Stimulated activated CD8-positive, alpha-beta memory T cell treated with anti-CD3 and anti-CD28 coated beads, Interleukin-4, amount 100 ng/mL, for 1 hour (primary cell): ENCODE measurements around the gene CNTN4.
"Not testable (repeated sequence)": the region's sequence is repeated elsewhere in the genome, so short reads cannot be mapped to it uniquely, and the experiment has no call there.

Source experiments
- DNase-seq, 2 donors: peaks; one replicate each; pipeline ENCODE4 v3.0.0-alpha.2; 2020; ENCODE audit warnings: low read depth in 2 of 2, low spot score in 1 of 2

CNTN4 gene

GRCh38 chr3:2774481-2775249 is 676.0 kb downstream of the CNTN4 start:
- DNase-seq, result no peak

DNA sequence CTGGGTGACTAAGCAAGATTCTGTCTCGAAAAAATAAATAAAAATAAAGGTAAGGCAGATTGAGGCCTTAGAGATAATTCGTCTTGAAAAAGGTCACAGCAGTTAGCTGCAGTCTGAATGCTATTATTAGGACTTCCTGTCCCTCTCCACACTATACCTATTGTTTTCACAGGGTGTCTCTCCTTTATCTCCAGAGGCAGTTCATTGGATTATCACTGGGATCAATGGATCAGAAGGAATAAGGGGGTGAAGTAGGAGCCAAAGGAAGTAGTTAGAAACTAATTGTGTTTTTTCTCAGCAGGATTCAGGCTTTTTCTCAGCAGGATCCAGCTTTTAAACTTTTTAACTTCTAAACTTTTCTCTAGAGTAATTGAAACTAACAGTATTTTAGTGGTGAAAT is 684.6 kb downstream of the CNTN4 start:
- no peak for DNase-seq

DNA sequence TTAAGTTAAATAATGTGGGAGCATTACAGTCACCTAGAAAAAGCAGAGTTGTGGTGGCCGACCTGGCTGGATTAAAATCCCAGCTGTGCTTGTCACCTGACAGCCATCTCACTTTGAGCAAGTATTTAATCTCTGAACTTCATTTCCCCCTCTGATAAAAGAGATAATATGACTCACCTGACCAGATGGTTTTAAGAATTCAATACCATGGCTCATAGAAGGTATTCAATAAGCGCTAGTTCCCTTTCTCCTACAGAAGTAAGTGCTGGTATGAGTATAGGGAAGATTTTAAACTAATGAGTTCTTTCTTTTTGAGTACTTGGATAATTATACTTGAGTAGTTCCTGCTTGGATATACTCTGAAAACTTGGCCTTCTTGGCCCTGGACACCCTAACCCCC is 686.0 kb downstream of the CNTN4 start:
- no peak for DNase-seq

DNA sequence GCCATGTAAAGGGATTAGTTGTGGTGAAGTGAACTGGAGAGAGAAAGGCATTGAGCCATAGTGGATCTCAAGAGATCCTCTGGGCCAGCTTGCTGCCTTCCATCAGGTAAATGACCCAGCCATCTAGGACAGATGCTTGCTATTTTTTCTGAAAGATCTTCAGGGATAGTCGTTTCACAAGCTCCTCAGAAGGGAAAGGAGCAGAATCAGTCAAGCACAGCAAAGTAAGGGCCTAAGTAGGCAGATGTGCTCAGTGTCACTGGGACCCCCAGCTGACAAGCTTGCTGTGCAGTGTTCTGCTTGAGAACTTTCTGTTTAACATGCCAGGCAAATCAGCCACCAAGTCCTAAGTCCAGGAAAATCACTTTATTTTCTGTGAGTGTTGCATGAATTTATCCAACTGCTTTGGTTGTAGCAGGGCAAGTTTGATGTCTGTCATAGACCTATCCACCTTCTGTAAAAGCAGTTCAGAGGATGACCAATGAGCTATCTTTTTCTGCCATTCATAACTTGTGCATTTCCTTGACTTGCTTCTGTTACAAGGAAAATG is 691.7 kb downstream of the CNTN4 start:
- DNase-seq, result no peak

- no peak for DNase-seq
Observed at GRCh38 chr3:2792432-2792831, 693.8 kb downstream of the CNTN4 start.

DNA sequence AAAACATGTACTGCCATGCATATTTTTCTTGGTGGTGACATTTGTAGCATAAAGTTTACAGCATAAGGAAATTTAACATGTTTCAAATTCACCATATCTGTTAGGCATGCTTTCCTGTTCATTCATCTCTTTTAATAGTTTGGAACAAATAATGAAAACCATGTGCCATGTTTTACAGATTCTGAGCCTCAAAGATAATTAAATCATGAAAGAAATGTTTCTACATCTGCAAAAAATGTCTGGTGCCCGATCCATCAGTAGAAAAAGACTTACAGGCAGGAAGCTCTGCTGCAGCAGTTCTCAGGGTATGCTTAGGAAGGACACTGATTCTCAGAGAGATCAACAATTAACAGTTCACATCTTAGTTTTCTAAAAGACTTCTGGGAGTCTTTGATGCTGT is 695.3 kb downstream of the CNTN4 start:
- no peak for DNase-seq

- no peak for DNase-seq
Observed at GRCh38 chr3:2802429-2802828, 703.8 kb downstream of the CNTN4 start.

DNA sequence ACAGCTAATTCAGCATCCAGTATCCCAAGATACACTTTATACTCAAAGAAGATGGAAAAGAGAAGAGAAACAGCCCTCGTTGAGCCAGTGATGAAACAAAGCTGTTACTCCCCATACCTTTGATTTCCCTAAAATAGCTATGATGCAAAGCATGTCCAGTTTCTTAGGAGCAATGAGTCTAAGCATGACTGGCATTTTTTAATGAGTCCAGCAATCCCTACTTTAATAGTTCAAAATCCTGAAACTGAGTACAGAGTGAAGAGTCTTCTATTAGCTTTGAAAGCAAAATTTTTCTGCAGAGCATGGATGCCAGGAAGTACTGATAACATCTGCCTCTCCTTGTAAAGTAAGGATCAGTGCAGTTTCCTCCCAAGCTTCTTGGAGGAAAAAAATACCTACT is 708.8 kb downstream of the CNTN4 start:
- DNase-seq, result no peak

- DNase-seq, result no peak
Observed at GRCh38 chr3:2810723-2811122, 712.1 kb downstream of the CNTN4 start.

DNA sequence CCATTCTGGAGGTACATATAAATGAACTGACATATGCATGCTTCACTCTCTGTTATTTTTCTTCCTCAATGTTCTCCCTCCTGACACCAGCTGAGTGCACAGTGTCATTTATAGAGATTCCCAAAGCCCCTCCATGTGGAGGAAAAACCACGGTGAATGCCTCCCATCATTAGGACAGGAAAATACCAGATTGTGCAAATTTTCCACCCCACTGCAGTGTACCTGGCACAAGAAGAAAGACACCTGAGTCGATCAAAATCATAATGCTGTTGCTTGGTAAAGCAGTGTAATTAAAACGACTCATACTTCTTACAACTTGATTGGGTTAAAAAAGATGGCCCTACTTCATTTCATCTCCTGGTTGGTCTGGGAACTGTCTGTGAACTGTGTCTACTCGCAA is 720.9 kb downstream of the CNTN4 start:
- no peak for DNase-seq

GRCh38 chr3:2820982-2821381 is 722.3 kb downstream of the CNTN4 start:
- DNase-seq, result not testable (repeated sequence)

- DNase-seq, result no peak
Observed at GRCh38 chr3:2822611-2823010, 723.9 kb downstream of the CNTN4 start.

DNA sequence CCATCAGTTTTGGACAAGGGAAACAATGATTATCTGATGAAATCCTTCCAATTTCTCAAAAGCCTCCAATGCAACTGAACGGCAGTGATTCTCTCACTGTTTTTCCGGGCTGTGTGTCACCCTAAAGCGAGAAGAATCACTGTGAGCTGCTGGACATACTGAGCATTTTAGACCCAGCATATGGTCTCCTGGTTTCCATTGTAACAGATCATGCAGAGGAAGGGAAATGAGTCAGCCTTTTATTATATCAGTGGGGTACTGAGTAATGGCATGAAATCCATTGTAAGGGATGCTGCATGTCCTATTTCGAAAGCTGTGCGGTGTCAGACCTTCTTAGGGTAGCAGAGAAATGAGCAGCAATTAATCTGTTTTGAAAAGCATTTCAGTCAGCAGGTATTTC is 724.4 kb downstream of the CNTN4 start:
- no peak for DNase-seq

DNA sequence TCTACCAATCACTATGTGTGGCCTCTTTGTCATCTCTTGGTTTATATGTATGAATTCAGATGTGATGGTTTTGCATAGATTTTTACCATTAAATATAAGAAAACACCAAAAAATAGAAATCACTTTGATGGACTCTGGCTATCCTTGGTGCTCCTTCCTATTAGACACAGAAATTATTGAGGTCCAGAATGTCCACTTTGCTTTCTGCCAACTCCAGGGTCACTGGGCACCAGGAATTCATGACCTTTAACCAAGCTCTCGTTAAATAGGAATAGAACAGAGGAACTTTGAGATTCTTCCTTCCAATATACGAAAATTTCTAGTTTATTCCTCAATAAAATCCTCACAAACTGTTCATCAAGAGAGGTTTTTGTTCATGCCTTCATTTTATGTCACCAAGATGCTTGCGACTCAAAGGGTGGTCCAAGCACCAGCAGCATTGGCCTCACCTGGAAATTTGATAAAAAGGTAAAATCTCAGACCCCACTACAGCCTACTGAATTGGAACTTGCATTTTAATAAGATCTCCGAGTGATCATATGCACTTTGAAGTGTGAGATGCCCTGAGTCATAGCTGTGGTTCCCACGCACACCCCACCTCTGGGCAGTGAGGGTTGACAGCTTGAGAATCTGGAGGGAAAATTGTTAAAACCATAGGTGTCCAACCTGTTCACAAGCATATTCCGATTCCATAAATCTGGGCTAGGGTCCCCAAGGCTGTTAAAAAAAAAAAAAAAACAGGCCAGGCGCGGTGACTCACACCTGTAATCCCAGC is 725.0 kb downstream of the CNTN4 start:
- DNase-seq, result no peak

GRCh38 chr3:2826036-2826435 is 727.4 kb downstream of the CNTN4 start:
- DNase-seq, result no peak

DNA sequence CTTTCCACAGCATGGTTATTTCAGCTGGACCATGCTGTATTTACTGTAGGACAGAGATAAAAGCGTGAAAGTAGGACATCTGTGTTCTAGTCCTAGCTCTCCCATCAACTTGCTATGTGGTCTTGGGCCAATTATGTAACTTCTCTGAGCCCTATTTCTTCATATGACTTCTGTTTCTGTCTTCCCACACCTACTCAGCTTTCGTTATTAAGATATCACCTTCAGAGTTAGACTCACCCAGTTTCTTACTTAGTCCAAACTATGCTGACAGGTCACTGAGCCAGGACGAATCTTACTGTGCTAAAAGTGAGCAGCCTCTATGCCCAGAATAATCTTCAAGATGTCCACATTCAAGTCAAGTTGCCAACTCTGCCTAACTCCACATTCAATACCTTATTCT is 727.8 kb downstream of the CNTN4 start:
- DNase-seq, result no peak

DNA sequence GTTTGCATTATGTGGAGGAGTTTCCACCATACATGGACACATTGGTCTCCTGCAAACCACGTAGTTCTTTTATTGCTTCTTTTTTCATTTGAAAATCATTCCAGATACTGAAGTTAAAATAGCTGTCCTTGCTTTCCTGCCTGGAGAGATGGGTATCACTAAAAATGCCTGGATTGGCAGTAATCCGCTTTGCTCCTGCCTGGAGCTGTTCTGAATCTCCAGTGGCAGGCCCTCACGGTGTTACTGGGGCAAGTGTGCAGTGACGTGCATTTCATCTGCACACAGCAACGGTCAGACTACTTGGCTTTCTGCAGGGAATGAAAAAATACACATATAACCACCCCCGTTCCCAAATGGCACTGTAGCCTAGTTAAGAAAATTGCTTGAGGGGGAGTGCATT is 738.6 kb downstream of the CNTN4 start:
- DNase-seq, result no peak

DNA sequence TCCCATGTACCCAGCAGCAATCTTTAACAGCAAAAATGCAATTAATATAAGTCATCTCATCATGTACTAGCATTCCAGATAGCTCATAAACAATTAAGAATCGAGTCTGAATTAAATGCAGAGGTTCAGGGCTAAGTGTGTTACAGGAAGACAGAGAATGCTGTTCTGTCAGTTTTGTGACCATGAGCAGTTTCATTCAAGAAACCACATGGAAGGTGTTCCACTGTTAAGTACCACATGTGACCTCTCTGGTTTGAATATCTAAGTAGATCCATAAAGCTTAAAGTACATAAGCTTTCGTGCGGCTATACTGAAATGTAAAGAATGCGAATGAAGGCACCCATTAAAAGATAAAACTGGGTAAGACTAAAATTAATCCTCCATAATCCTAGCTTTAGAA is 739.2 kb downstream of the CNTN4 start:
- no peak for DNase-seq

DNA sequence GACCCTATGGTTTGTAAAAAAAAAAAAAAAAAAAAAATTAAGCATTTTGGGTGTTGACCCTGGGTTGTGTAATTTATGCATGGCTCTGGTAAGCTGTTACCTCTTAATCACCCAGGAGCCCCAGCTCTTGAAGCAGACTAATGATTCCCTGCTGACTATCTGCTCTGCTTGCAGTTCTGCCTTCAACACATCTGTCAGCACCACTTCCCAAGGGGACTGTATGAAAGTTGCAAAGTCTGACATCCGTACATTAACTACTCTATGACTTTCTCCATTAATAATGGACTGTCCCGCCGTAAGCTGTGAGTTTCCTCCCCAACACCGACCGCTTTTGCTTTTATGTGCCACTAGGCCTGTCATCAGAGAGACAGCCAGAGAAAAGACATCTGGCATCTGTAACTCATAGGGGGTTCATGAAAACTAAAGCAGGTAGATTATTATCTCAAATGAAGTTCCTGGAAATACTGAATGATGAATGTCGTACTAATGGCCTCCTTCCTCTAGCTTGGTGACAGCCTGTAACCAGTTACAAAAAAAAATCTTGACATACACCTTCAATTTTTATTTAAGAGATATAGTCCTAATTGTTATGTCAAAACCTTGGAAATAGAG is 740.0 kb downstream of the CNTN4 start:
- DNase-seq, result no peak

- DNase-seq, result no peak
Observed at GRCh38 chr3:2839876-2840275, 741.2 kb downstream of the CNTN4 start.

GRCh38 chr3:2847062-2847841 is 748.6 kb downstream of the CNTN4 start:
- DNase-seq, result no peak
